RWPE2 (cell line): ENCODE measurements around the gene CACTIN.

Experiments
- ATAC-seq: fragments of 200-7000 bp; cut with Tn5 transposase; 3 replicates; pipeline ENCODE4 v1.9.1; 2021; ENCODE audit warnings: low read depth
- DNase-seq: peaks from one replicate; pipeline ENCODE4 v3.0.0-alpha.2; 2020; ENCODE audit warnings: low spot score
- H3K27ac ChIP-seq: fragments of 450-650 bp; 2 replicates; pipeline ENCODE4 v1.5.1; 2017; ENCODE audit warnings: mild to moderate bottlenecking; ENCODE audit not compliant: poor library complexity, severe bottlenecking
- H3K27me3 ChIP-seq: fragments of 250-450 bp; sonication (Bioruptor Pico); 2 replicates; pipeline ENCODE4 v1.5.1; 2021; ENCODE audit warnings: mild to moderate bottlenecking, moderate library complexity; ENCODE audit not compliant: insufficient read depth, poor library complexity, severe bottlenecking
- H3K36me3 ChIP-seq: fragments of 250-450 bp; sonication (Bioruptor Pico); 2 replicates; pipeline ENCODE4 v1.5.1; 2020; ENCODE audit warnings: low read depth, mild to moderate bottlenecking, moderate library complexity
- H3K4me1 ChIP-seq: fragments of 250-450 bp; sonication (Bioruptor Pico); 2 replicates; pipeline ENCODE4 v1.5.1; 2021; ENCODE audit warnings: mild to moderate bottlenecking, moderate library complexity; ENCODE audit not compliant: insufficient read depth, poor library complexity, severe bottlenecking
- H3K4me3 ChIP-seq: fragments of 250-450 bp; sonication (Bioruptor Pico); 2 replicates; pipeline ENCODE4 v1.5.1; 2021; ENCODE audit warnings: mild to moderate bottlenecking, moderate library complexity; ENCODE audit not compliant: severe bottlenecking
- H3K9me3 ChIP-seq: fragments of 250-450 bp; sonication (Bioruptor Pico); 2 replicates; pipeline ENCODE4 v1.5.1; 2021; ENCODE audit warnings: mild to moderate bottlenecking, moderate library complexity; ENCODE audit not compliant: severe bottlenecking
- CTCF ChIP-seq: fragments of 450-650 bp; IDR thresholded peaks from one replicate; pipeline ENCODE4 v1.5.1; 2017; ENCODE audit warnings: mild to moderate bottlenecking, moderate library complexity; ENCODE audit not compliant: poor library complexity, severe bottlenecking

The CACTIN gene

GRCh38 chr19:3608079-3608641 is 18.4 kb downstream of the CACTIN start:
- TF ChIP-seq CTCF = no peak
- Histone ChIP-seq H3K27ac (no peak overlapping the region), H3K4me3 (no peak overlapping the region), H3K4me1 (no peaks in the 10 kb centered on the region), H3K9me3 (no peaks in the 10 kb centered on the region), H3K27me3 (no peaks in the 10 kb centered on the region), H3K36me3 (peaks cover 8% of the 10 kb centered on the region)
- DNase-seq (no peak), ATAC-seq (no peak)

DNA sequence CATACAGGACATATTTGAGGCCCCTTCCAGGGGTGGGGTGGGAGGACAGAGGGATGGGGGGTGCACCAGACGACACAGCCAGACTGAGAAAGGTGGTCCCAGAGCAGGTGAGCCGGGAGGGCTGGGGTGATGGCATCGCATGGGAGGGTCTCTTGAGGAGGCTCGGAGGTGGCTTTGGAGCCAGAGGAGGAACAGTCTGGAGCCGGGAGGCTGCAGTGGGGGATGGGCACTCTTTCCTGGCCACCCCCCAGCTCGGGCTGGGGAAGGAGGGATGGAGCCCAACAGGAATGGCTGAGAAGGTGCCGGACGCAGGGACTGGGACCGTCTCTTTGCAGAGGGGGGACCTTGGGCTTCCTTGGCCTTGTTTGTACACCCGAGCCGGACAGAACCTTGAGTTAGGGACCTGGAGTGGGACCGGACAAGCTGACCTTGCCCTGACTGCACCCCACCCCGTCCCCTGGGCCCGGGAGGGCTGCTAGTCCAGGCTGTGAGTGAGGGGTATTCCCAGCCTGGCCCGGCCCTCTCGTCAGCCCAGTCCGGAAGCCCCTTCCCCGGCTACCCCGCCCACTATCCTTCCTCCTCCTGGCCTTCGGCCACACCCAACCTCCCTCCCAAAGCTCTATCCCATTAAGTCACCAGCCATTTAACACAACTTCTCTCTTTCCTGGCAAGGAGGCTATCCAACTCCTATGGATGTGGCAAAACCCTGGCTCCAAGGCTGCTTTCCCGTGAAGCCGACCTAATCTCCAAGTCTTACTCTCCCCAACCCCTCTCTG is 19.1 kb downstream of the CACTIN start:
- H3K27ac ChIP-seq = no peak overlapping the region

DNA sequence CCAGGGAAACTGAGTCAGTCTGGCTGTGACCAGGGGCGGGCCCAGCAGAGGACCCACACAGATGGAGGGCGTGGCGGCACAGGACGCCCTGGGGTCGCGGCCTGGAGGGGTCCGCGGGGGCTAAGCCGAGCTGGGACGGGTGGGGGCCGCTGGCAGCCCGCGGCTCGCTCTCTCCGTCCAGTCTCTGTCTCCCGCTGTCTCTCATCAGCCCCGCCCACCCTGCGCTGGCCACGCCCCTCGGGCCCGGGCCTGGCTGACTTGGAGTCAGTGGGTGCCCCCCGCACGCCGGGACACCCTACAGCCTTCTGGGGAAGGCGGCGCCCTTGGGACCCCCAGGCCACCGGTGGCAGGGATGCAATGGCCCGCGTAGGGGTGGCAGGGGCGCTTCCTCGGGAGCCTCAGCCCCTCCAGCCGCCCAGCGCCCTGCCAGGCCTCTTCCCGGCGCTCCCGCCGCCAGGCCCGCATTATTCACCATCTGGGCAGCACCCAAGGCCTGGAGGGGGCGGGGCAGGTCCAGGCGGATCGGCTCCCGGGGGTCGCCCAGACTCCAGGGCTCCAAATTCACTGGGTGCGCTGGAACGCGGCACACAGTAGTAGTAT is 19.8 kb downstream of the CACTIN start, which contains the start of gene TBXA2R:
Gene TBXA2R (minus strand): TSS at position 186 of the 600 bp plus-strand sequence. CDS start 6,241 bp downstream, outside the sequence.
- no peaks in the 10 kb centered on the region for H3K9me3 ChIP-seq
- no peaks in the 10 kb centered on the region for H3K4me1 ChIP-seq
- H3K4me3 ChIP-seq = peak within 1 kb of the TSS; percentile 26
- H3K27me3 ChIP-seq = no peaks in the 10 kb centered on the region
- DNase-seq = no peak
- peak; percentile 73 for ATAC-seq
- TF ChIP-seq CTCF = no peak
- H3K27ac ChIP-seq = no peak within 1 kb of the TSS
- peaks cover 5% of the 10 kb centered on the region for H3K36me3 ChIP-seq

More for the DNA sequence above, 19.1 kb downstream of the CACTIN start:
- TF ChIP-seq CTCF = no peak
- Histone ChIP-seq H3K4me1 (no peaks in the 10 kb centered on the region), H3K9me3 (no peaks in the 10 kb centered on the region), H3K4me3 (peak overlapping the region; percentile 26), H3K27me3 (no peaks in the 10 kb centered on the region), H3K36me3 (peaks cover 8% of the 10 kb centered on the region)
- DNase-seq (peak; percentile 45), ATAC-seq (no peak; the same call in 2 of the 3 replicates)

DNA sequence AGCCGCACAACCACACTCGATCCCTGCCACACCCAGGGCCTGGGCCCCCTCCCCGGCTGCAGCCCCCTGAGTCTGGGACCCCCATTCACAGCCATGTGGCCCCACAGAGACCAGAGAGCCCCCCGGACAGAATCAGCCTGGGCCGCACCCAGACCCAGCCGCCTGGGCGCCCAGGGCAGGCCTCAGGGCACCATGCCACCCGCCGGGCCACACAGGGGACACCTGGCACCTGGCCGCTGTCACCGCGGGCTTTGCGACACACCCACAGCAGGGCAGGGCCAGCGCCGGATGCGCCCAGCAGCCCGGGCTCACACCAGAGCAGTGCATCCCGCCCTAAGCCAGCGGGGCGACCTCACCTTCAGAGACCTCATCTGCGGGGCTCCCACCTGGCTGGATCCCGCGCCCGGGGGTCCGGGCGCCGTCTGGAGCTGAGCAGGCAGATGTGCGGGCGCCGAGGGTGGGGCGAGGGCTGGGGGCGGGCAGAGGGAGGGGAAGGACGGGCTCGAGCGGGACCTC is 20.4 kb downstream of the CACTIN start:
- ATAC-seq (peak; percentile 30; the same call in 2 of the 3 replicates), DNase-seq (no peak)
- no peak for TF ChIP-seq CTCF
- Histone ChIP-seq H3K9me3 (no peaks in the 10 kb centered on the region), H3K27me3 (no peaks in the 10 kb centered on the region), H3K4me3 (peak overlapping the region; percentile 26), H3K27ac (no peak overlapping the region), H3K4me1 (no peaks in the 10 kb centered on the region), H3K36me3 (no peaks in the 10 kb centered on the region)
